Measurements from ENCODE around the gene ELOA2. TPM values are rescaled to one million over a fixed set of nuclear protein-coding genes. Genes with fewer than 3 reads are reported as not detected.

Gene ELOA2
- total RNA-seq, 1 experiment from 2014 or later, result not detected

- no TSS peak for BruUV-seq (replicated peaks)
- POLR2A ChIA-PET, result no interaction called here
- TF ChIP-seq SIN3A (IDR thresholded peaks at IDR 0.05; ENCODE audit: borderline replicate concordance, insufficient read depth, low read depth, low read length), result no peak
- no peak for TF ChIP-seq REST (IDR thresholded peaks at IDR 0.05; ENCODE audit: insufficient read depth in 1 of 2, low read depth in 2 of 2, low read length in 1 of 2)
- no peak for TF ChIP-seq POLR2AphosphoS5 (IDR thresholded peaks at IDR 0.05; ENCODE audit: low read depth, low read length)
- no peak for TF ChIP-seq TCF7L2 (IDR thresholded peaks at IDR 0.05; ENCODE audit: low read depth, low read length)
- no peak for TF ChIP-seq CTCF (IDR thresholded peaks at IDR 0.05)
- intact Hi-C loops (cut with micrococcal nuclease; ENCODE audit: unreplicated experiment), result no loop called here
- in situ Hi-C loops (cut with HindIII; ENCODE audit: low pct_unique_long_range_greater_than_20kb, low sequenced_read_pairs), result no loop called here
- no peak overlapping the region for H3K4me3 ChIP-seq (ENCODE audit: low read depth in 2 of 2, low read length in 2 of 2)
- no peak for ATAC-seq
- no peaks in the 10 kb centered on the region for H3K4me1 ChIP-seq (ENCODE audit: control insufficient read depth, insufficient read depth, low read length)
- no peak for DNase-seq (ENCODE audit: low read depth, low spot score)
- CTCF ChIA-PET, result no interaction called here
- no peaks in the 10 kb centered on the region for H3K9me3 ChIP-seq (ENCODE audit: control insufficient read depth, insufficient read depth, low read depth, low read length)
- H3K27ac ChIP-seq (ENCODE audit: low read length), result no peak overlapping the region
- H3K27me3 ChIP-seq (ENCODE audit: control insufficient read depth, insufficient read depth, low read length), result no peaks in the 10 kb centered on the region
- no peaks in the 10 kb centered on the region for H3K36me3 ChIP-seq (ENCODE audit: control insufficient read depth, insufficient read depth, low read length)
Measured at GRCh38 chr18:47080872-47081271, 45.5 kb upstream of the ELOA2 start.

GRCh38 chr18:47077111-47077510, 41.7 kb upstream of the ELOA2 start:
- no peak for ATAC-seq
- ChIA-PET POLR2A (no interaction called here), CTCF (no interaction called here)
- intact Hi-C loops (cut with micrococcal nuclease; ENCODE audit: unreplicated experiment) (no loop called here), in situ Hi-C loops (cut with HindIII; ENCODE audit: low pct_unique_long_range_greater_than_20kb, low sequenced_read_pairs) (no loop called here)
- no TSS peak for BruUV-seq (replicated peaks)
- DNase-seq (ENCODE audit: low read depth, low spot score), result no peak
- H3K36me3 ChIP-seq (ENCODE audit: control insufficient read depth, insufficient read depth, low read length), result no peaks in the 10 kb centered on the region
- no peaks in the 10 kb centered on the region for H3K4me1 ChIP-seq (ENCODE audit: control insufficient read depth, insufficient read depth, low read length)
- H3K9me3 ChIP-seq (ENCODE audit: control insufficient read depth, insufficient read depth, low read depth, low read length), result no peaks in the 10 kb centered on the region
- H3K4me3 ChIP-seq (ENCODE audit: low read depth in 2 of 2, low read length in 2 of 2), result no peak overlapping the region
- no peak for TF ChIP-seq REST (IDR thresholded peaks at IDR 0.05; ENCODE audit: insufficient read depth in 1 of 2, low read depth in 2 of 2, low read length in 1 of 2)
- no peak for TF ChIP-seq TCF7L2 (IDR thresholded peaks at IDR 0.05; ENCODE audit: low read depth, low read length)
- TF ChIP-seq SIN3A (IDR thresholded peaks at IDR 0.05; ENCODE audit: borderline replicate concordance, insufficient read depth, low read depth, low read length), result no peak
- no peak for TF ChIP-seq POLR2AphosphoS5 (IDR thresholded peaks at IDR 0.05; ENCODE audit: low read depth, low read length)
- no peak for TF ChIP-seq CTCF (IDR thresholded peaks at IDR 0.05)
- H3K27ac ChIP-seq (ENCODE audit: low read length), result no peak overlapping the region
- H3K27me3 ChIP-seq (ENCODE audit: control insufficient read depth, insufficient read depth, low read length), result no peaks in the 10 kb centered on the region
